Cerebellar cortex (tissue), 1 donor: ENCODE data around the gene SHC1.

ENCODE experiments used
- DNase-seq: peaks from one replicate; pipeline ENCODE4 v3.0.0-alpha.2; 2015; ENCODE audit warnings: low spot score

Gene SHC1

DNA sequence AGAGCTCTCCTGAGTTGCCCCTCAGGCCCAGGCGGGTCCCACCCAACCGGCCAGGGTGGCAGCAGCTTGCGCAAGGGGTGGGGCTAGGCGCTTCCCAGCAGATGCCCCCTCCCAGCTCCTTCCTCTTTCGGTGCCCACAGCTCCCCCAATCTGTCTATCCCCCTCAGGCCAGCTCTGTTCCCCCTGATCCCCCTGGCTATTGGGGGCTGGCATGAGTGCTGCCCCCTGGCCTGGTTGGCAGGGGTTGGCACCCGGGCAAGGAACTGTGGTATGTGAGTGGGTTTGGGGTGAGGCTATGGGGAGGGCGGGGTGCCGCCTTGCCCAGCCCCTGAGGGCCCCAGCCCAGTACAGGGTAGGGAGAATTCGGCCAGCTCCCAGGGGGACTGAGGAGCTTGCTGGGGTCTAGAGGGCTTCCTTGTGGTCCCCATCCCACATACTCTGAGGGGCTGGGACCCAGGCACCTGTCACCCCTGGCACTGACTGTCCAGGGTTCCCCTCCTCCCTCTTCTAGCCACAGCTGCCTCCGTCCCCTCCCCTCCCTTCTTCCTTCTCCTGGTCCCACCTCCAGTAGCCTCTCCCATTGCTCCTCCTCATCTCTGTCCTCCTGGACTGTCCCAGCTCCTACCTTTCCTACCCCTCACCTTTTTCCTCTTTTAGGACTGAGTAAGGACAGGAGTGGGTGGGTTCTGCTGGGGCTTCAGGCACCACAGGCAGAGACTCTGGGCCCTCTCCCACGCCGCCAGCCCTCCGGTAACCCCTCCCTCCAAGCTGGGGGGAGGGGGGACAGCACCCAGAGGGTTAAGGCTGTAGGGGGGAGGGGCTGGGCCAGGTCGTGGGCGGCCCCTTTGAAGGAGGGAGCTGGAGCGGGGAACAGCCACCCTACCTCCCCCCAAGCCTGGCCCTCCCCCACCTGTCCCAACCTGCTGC is 37.7 kb upstream of the SHC1 start:
- no peak for DNase-seq

- no peak for DNase-seq
Observed at GRCh38 chr1:155007251-155007828, 36.8 kb upstream of the SHC1 start.

GRCh38 chr1:155006601-155007101 is 36.1 kb upstream of the SHC1 start:
- peak; percentile 83 for DNase-seq

DNA sequence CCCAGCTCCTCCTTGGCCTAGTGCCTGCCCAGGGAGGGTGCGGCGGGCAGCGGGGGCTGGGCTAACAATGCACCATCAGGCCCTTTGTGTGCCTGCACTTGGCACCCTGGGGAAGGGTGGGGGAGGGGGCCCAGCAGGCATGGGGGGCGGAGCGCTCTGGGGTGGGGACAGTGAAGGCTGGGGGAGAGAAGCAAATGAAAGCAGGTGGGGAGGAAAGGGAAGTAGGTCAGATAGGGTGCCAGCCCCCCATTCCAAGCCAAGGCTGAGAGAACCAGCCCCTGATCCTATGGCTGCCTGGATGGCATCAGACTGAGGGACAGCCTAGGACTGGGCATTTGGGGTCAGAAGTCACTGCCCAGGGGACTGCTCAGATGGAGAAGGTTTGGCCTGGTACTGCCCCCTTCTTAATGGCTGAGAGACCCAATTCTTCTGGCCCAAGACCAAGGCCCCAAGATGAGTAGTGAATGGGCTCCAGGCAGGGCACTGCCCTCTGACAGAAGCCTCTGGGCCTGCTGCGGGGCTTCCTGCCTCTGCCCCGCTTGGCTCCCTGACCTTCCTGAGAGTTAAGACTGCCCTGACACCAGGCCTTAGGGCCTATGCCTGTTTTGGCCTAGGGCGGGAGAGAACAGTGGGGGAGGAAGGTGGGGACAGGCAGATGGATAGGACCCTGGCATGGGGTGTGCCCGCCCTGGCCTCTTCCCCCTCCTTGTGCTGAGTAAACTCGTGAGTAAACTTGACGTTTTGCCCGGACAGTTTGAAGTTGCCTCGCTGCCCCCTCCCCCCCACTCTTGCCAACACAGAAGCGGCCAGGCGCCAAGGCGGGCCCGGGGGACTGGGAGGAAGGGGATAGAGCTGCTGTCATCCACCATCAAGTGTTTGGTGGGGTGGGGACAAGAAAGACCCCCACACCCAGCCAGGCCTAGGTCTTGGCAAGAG is 34.8 kb upstream of the SHC1 start:
- no peak for DNase-seq

DNA sequence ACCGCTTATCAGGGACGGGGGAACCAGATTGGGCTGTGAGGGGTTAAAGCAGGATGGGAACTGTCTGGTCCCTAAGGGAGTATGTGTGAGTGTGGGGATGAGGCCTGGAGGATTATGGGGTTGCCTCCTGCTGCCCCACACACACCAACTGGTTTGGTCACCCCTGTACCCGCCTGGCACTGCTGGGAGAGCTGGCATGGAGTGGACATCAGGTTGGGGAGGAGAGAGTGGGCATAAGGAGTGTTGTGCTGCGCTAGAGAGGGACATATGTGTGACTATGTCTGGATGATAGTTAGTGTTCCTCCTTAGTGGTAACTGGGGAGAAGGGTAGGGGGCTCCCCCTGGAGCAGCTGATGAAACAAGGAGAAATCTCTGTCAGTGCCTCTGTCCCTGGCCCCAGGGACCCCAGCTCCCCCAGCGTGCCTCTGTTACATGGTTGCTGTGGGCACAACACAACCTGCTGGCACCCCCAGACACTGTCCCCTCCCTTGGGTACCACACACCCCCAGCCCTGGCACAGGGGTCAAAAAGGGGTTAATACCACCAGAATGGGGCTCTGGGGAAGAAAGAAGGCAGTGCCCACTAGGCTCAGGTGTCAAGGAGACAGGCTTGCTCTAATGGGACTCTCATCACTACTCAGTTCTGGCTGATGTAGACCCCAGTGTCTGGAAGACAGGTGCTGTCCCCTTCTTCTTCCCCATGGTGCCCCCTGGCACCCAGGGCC is 34.0 kb upstream of the SHC1 start:
- no peak for DNase-seq

GRCh38 chr1:155003766-155004351 is 33.3 kb upstream of the SHC1 start:
- DNase-seq: no peak

- DNase-seq: no peak
Observed at GRCh38 chr1:155003227-155003765, 32.7 kb upstream of the SHC1 start.

DNA sequence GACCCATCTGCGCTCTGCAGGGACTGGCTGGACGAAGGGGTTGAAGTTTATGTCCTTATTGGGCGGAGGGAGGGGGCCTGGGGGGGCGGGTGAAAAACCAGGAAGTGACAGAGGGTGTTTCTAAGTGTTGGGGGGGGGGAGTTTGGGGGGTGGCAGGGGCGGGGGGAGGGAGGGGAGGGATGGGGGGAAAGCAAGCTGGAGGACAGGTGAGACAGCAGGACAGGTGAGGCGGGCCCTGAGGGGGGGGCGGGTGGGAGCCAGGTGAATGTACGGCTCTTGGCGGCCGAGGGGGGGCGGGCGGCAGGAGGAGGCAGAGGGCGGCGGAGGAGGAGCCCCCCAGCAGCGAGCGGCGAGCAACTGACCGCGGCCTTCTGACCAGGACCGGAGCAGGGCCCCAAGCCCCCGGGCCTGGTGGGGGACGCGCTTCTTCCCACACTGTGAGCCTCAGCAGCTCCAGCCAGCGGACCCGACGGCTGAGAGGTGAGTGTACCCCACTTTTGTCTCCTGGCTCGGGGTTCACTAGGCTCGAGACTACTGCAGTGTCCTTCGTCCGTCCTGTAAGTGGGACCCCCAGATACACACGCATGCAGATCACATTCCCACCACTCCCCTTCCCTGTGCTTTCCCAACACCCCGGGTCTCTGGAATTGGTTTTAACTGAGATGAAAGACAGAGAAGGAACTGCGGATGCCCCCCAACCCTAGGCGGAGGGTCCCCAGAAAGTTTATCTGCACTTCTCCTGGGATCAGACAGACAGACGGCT is 32.1 kb upstream of the SHC1 start, which contains the start of gene ZBTB7B:
TSS of gene ZBTB7B (plus strand) at position 339 of the 763 bp plus-strand sequence. CDS start 11,859 bp downstream, outside the sequence.
- no peak for DNase-seq

GRCh38 chr1:155001675-155002463 is 31.3 kb upstream of the SHC1 start:
- DNase-seq: peak; percentile 99

- no peak for DNase-seq
Observed at GRCh38 chr1:155001425-155001674, 30.8 kb upstream of the SHC1 start.

DNA sequence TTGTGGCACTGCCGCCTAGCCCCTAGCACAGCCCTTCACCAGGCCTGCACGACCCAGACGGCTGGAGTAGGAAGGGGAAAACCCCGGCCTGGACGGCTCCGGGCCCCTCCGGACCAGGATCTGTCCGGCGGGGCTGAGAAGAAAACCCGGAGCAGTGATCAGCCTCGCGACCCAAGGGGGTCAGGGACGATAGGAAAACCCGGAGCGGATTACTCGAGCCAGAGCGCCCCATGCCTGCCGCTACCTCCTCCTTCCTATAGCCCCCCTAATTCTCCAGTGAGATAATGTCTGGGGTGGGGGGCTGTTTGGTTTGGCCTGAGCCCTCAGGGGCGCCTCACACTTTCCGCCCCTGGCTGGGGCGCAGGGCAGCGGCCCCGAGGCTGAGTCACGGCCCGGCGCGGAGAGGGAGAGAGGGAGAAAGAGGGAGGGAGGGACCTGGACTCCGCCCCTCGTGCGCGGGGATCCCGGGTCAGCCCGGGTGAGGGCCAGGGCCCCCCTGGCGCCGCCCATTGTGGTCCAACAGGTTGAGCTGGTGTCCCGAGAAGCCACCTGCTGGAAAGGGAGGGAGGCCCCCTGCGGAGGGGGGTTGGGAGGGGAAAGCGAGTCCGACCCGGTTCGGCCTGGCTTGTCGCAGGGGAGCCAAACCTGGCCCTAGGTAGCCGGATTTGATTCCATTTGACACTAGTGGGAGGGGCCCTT is 30.3 kb upstream of the SHC1 start:
- DNase-seq: peak; percentile 92

GRCh38 chr1:155000411-155000725 is 29.8 kb upstream of the SHC1 start:
- no peak for DNase-seq

- peak; percentile 61 for DNase-seq
Observed at GRCh38 chr1:154999571-155000410, 29.2 kb upstream of the SHC1 start.

- peak; percentile 86 for DNase-seq
Observed at GRCh38 chr1:154998818-154999570, 28.4 kb upstream of the SHC1 start.

- DNase-seq: no peak
Observed at GRCh38 chr1:154998201-154998780, 27.7 kb upstream of the SHC1 start.

- DNase-seq: no peak
Observed at GRCh38 chr1:154996966-154997701, 26.6 kb upstream of the SHC1 start.
